22Rv1 (cell line): ENCODE results near the gene GPR176.

Experiments
- H3K27ac ChIP-seq: fragments of 450-650 bp; 2 replicates; pipeline ENCODE4 v1.5.1; 2017
- CTCF ChIP-seq: fragments of 450-650 bp; IDR thresholded peaks from 2 replicates; pipeline ENCODE4 v1.5.1; 2017; ENCODE audit warnings: mild to moderate bottlenecking
- ZFX ChIP-seq: fragments of 450-650 bp; IDR thresholded peaks from 2 replicates; pipeline ENCODE4 v1.6.1; 2017; ENCODE audit warnings: antibody characterized with exemption, borderline replicate concordance

GPR176 gene

GRCh38 chr15:39870537-39870936, 49.5 kb downstream of the GPR176 start:
- no peak for TF ChIP-seq CTCF
- no peak for TF ChIP-seq ZFX
- no peak overlapping the region for H3K27ac ChIP-seq

- no peak overlapping the region for H3K27ac ChIP-seq
- no peak for TF ChIP-seq ZFX
- TF ChIP-seq CTCF: no peak
These were observed 50.1 kb downstream of the GPR176 start for GRCh38 chr15:39869858-39870515.

- TF ChIP-seq CTCF (no peak), ZFX (no peak)
- H3K27ac ChIP-seq: no peak overlapping the region
These were observed 50.8 kb downstream of the GPR176 start for GRCh38 chr15:39869254-39869653.

- TF ChIP-seq CTCF (no peak), ZFX (no peak)
- H3K27ac ChIP-seq: no peak overlapping the region
These were observed 51.7 kb downstream of the GPR176 start for GRCh38 chr15:39868396-39868795.

GRCh38 chr15:39864116-39864515, 56.0 kb downstream of the GPR176 start:
- H3K27ac ChIP-seq: no peak overlapping the region
- no peak for TF ChIP-seq CTCF
- no peak for TF ChIP-seq ZFX

- no peak overlapping the region for H3K27ac ChIP-seq
- TF ChIP-seq ZFX (no peak), CTCF (no peak)
These were observed 59.2 kb downstream of the GPR176 start for GRCh38 chr15:39860871-39861270.

GRCh38 chr15:39860200-39860599, 59.9 kb downstream of the GPR176 start:
- no peak for TF ChIP-seq ZFX
- TF ChIP-seq CTCF: no peak
- H3K27ac ChIP-seq: no peak overlapping the region
